HG02938 (cell line): ENCODE results near the gene TCIRG1.
A peak's percentile ranks its signal among the peaks of the same experiment; 100 is the strongest.
"Not testable (repeated sequence)": the region's sequence is repeated elsewhere in the genome, so short reads cannot be mapped to it uniquely, and the experiment has no call there.

Experiments
- ATAC-seq: cut with Tn5 transposase; IDR thresholded peaks from one replicate; pipeline ENCODE4 v1.9.1; 2021; ENCODE audit warnings: mild to moderate bottlenecking, moderate library complexity; ENCODE audit not compliant: unreplicated experiment

The TCIRG1 gene, protein sequence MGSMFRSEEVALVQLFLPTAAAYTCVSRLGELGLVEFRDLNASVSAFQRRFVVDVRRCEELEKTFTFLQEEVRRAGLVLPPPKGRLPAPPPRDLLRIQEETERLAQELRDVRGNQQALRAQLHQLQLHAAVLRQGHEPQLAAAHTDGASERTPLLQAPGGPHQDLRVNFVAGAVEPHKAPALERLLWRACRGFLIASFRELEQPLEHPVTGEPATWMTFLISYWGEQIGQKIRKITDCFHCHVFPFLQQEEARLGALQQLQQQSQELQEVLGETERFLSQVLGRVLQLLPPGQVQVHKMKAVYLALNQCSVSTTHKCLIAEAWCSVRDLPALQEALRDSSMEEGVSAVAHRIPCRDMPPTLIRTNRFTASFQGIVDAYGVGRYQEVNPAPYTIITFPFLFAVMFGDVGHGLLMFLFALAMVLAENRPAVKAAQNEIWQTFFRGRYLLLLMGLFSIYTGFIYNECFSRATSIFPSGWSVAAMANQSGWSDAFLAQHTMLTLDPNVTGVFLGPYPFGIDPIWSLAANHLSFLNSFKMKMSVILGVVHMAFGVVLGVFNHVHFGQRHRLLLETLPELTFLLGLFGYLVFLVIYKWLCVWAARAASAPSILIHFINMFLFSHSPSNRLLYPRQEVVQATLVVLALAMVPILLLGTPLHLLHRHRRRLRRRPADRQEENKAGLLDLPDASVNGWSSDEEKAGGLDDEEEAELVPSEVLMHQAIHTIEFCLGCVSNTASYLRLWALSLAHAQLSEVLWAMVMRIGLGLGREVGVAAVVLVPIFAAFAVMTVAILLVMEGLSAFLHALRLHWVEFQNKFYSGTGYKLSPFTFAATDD

DNA sequence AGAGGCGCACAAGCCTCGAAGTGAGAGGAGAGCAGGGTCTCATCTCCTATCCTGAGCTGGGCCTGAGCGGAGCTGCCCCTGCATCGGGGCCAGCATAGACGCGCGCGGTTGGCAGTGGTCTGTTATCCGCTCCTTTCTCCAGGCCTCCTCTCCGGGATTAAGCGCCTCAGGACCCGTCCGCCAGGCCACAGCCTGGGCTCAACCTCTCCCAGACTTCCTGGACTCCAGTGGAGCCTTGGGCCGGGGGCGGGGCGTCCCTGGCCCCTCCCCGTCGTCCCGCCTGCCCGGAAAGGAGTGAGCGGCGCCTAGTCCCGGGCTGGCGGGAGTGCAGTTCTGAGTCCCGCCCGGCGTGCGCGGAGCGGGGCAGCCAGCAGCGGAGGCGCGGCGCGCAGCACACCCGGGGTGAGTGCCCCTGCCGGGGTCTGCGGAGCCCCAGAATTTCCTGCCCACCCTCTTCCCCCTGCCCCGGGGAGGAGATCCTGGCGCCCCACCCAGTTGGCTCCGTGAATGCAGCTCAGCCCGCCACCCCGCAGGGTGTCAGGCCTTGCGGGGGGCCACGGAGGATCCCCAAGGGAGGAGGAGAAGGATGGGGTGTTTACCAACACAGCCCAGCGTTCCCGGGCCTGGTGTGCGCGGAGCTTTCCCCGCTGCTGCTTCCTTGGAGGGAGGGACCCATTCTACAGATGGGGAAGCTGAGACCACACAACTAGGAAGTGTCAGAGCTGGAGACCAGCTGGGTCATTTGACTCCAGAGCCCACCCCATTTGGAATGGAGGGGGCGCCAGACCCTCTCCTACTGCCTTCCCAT lies at the start of gene TCIRG1:
TCIRG1 (plus strand) TSS at position 308 of the 808 bp plus-strand sequence. CDS start 2,247 bp downstream, outside the sequence.
- ATAC-seq = no peak

DNA sequence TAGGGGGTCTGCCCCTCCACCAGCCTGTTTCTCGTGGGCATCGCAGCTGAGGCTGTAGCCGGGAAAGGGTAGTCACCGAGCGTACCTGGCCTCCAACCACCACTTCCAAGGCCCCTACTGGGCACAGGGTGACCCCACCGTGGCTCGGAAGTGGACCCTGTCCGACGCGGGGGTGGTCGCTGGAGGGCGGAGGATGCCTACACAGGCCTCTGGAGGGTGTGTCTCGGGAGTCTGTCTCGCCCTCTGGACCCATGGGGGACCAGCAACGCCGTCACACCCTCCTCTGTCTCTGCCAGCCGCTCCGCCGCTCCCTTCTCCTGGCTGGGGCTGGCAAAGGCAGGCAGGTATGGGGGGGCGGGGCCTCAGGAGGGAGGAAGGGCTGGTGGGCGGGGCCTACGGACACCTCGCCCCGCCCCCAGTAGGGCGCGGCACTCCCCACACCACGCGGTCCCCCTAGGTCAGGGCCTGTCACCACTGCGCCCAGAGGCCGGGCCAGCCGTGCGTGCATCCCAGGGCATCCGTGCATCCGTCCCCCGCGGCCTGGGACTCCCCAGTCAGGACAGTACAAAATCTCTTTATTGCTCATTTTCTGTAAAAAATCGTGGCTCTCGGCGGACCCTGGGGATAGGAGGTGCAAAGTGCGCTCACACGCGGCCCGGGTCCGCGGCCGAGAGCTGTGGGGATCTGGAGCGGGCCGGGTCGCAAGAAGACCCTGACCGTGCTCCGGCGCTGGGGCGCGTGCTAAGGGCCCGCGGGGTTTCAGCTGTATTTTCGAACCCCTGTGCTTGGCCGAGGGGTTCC lies 48.1 kb upstream of the TCIRG1 start:
- ATAC-seq = not testable (repeated sequence)

DNA sequence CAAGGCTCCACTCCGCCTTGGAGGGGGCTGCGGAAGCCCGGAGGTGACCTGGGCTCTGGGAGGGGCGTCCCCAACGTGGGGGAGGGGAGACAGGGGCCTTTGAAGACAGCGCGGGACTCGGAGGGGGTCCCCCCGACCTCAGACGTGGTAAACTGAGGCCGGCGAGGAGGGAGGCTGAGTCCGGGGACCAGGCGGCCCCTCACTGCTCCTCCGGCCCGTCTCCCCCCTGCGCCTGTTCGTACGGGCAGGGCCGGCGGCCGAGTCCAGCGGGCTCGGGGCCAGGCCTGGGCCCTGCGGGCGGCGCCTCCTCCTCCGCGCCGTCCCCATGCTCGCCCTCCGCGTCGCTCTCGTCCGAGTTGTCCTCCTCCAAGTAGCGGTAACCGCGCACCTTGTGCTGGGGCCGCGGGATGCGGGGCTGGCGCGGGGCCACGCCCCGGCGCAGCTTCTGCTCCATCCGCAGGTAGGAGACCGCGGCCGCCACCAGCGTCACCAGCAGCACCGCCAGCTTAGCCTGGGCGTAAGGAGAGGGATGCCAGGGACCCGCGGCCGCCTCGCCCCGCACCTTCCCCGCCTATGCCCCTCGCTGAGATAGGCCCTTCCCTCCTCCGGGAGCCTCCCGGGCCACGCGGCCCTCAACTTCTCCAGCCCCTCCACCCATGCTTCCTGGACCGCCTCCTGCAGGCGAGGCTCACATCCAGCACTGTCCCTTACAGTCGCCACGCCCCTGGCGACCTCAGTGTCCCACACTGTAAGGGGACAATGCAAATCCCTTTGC lies 47.3 kb upstream of the TCIRG1 start:
- not testable (repeated sequence) for ATAC-seq

DNA sequence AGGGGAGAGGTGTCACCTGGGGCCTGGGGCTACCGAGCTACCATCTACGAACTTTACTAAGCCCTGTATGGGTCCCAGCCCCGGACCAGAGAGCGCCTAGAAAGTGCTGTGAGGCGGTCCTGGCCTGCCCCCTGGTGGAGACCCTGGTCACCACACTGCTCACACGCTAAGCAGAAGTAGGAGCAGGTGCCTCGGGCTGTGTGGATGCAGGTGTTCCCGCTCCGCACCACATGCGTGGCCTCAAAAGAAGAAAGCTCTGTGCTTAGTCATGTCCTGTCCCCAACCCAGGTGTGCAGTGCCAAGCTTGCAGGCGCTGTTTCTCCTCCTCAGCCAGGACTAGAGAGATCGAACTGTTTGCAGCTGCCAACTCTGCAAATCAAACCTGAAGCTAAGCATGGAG lies 45.0 kb upstream of the TCIRG1 start:
- not testable (repeated sequence) for ATAC-seq

DNA sequence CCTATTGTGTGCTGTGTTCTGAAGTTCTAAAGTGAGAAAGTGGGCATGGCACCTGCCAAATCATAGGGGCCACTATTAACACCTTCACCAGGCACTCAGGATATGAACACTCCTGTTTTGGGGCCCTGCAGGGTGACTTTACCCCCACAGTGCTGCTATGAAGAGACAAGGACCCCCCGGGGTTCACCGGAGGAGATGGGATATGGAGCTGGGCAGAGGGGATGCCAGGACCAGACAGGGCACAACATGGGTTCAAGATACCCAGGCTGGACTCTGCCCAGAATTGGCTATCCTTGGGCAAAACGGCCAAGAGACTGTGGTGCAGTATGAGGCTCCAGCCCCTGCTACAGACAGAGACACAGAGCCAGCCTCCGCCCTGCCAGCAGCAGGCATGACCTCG lies 44.4 kb upstream of the TCIRG1 start:
- not testable (repeated sequence) for ATAC-seq

DNA sequence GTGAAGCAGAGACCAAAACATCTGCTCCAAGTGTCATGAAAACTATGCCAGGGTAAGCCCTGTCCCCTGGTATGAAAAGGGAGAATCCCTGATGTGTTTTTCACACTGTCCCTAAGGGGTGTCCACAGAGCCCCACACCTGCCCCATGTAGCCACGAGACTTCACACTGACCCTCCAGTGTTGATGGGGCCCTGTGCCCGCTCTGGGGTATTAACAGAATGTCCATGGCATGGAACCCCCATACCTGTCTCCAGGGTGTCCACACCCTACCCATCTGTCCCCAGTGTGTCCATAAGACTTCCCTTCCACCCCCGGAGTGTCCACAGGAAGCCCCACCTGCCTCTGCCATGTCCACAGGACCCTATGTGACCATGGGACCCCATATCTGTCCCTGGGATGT lies 43.7 kb upstream of the TCIRG1 start:
- ATAC-seq = not testable (repeated sequence)

DNA sequence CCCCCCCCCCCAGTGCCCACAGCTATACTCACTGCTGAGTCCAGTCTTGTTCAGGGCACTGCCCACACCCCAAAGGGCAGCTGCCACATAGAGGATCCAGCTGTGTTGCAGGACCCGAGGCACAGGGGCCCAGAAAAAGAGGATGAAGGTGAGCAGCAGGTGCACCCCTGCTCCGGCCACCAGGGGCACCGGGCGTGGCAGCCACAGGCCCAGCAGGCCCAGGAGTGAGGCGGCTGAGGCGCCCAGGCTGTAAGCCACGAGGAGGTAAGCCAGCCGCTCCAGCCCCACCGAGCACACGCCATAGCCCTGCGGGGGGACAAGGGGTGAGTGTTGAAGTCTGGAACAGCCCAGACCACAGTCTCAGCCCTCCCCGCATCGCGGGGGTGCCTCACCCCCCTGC lies 43.2 kb upstream of the TCIRG1 start:
- not testable (repeated sequence) for ATAC-seq

DNA sequence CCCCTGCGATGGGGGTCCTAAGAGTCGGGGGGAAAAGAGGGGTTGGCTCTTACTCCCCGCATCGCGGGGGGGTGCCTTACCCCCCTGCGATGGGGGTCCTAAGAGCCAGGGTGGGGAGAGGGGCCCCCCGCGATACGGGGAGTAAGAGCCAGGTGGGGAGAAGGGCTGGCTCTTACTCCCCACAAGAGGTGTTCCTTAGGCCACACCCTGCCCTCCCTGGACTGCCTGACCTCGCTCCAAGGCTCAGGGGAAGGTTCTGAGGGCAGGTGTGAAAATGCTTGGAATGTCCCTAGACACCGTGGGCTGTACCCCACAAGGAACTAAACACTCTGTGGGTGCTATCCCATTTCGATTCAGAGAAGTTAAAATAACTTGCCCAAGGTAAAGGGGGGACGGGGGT lies 42.8 kb upstream of the TCIRG1 start:
- ATAC-seq = no peak

DNA sequence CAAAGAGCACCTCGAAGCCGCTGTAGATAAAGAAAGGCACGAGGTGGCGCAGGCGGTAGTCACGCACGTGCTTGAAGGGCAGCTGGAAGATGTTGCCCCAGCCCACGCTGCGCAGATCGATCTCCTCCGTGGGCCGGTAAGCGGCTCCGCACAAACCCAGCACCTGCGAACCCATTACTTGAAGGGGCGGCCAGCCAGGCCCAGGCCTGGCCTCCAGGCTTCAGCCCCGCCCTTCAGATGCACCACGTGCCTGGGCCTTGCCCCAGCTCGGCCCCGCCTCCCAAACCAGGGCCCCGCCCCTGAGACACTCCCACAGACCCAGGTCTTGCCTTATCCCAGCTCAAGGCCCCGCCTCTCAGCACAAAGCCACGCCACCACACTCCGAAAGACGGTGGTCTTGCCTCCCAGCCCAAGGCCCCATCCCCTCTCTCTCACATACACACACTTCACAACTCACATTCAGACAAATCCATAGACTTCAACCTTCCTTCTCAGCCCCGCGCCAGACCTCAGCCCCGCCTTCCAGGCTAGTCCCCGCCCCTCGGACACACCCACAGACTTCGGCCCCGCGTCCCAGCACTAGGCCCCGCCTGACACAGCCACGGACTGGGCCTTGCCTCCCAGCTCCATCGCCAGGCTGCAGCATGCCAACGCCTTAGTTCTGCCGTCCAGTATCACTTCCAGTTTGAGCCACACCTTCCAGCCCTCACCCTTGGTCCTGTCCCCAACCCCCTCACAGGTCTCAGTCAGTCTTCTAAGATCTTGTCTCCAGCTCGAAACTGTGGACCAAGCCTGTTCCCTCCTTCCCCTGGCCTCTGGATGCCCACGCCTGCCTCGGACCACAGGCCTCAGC lies 42.0 kb upstream of the TCIRG1 start:
- ATAC-seq = no peak

DNA sequence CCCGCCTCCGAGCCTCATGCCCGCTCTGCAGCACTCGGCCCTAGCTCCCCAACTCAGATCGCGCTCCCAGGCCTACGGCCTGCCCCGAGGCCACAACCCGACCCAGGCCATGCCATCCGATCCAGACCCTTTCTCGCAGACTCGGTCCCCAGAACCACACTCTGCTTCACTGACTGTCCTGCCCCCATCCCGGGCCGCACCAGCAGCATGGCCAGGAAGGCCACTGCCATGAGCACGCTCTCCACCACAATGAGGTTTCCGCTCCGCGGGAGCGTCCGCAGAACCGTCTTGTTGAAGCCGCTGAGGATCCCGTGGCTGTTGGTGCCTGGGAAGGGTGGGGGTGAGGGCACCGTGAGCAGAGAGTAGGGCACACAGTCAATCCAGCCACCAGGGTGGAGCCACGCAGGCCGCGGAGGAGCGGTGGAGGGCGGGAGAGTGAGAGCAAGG lies 41.3 kb upstream of the TCIRG1 start:
- ATAC-seq = no peak

DNA sequence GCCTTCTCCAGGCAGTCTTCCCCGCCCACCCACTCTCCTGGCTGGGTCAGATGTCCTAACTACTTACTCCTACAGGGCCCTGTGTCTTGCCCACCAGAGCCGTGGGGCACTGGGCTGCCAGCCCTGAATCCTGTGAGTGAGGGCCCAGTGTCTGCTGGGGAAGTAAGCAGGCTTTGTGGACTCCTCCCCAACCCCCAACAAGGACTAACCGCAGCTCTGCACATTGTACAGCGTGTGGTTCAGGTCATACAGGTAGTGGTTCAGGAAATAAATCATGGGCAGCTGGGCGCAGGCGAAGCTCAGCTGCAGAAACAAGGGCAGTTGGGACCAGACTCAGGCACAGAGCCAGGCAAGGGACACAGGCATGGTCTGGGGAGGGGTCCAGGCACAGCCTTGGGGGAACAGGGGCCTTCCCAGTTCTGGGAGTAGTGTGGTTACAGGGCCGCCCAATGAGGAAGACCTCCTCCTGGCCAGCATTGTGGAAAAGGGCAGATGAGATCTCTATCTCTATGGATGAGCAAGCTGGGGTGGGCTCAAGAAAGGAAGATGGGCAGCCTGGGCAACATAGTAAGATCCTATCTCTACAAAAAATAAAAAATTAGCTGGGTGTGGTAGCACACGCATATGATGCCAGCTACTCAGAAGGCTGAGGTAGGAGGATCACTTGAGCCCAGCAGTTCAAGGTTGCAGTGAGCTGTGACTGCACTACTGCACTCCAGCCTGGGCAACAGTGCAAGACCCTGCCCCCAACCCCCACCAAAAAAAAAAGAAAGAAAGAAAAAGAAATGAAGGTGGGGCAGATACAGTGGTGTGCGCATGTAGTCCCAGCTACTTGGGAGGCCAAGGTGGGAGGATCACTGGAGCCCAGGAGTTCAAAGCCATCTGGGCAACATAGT lies 40.4 kb upstream of the TCIRG1 start:
- no peak for ATAC-seq

DNA sequence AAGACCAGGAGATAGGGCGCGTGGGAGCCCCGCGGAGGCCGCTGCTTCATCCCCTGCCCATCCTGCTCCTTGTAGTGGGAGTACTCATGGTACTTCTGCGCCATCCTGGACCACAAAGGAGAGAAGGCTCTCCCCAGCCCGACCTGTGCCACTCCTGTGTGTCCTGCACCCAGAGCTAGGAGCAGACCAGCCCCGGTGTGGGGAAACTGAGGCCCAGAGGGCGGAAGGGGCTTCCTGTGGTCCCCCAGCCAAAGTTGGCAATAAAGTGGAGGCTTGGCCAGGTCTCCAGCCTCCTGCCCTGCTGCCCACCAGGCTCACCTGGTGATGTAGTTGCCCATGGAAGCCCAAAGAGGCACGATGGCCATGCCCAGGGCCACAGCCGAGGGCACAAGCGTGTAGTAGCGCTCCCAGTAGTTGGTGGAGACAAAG lies 39.6 kb upstream of the TCIRG1 start:
- no peak for ATAC-seq

DNA sequence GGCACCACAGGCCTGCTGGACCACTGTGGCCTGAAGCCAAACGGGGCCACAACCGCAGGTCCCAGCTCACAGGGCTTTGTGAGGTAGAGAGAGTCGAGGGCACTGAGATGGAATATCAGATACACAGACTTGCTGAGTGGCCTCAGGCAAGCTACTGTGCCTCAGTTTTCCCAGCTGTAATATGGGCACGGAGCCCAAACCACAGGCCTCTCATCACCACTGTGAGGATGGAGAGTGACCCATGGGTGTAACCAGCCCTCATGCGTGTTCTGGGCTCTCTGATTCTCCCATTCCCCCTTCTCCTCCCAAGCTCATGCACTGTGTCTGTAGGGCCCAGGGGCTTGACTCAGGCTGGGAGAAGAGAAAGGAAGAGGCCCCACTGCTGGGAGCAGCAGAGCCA lies 39.1 kb upstream of the TCIRG1 start:
- no peak for ATAC-seq

DNA sequence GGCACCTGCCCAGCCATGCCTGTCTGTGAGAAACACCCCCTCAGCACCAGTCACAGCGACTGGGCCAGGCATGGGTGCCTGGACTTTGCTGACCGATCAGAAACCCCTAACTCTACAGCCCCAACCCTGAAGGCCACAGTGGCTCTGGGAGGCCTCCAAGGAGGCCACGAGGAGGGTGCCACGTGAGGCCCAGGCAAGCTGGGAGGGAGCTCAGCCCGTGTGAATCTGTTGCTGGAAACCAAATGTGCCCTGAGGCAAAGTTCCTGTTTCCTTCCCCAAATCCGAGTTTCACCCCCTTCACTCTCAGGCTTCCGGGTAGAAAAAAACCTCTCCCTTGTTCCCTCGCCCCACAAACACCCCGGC lies 36.3 kb upstream of the TCIRG1 start:
- peak; percentile 11 for ATAC-seq

DNA sequence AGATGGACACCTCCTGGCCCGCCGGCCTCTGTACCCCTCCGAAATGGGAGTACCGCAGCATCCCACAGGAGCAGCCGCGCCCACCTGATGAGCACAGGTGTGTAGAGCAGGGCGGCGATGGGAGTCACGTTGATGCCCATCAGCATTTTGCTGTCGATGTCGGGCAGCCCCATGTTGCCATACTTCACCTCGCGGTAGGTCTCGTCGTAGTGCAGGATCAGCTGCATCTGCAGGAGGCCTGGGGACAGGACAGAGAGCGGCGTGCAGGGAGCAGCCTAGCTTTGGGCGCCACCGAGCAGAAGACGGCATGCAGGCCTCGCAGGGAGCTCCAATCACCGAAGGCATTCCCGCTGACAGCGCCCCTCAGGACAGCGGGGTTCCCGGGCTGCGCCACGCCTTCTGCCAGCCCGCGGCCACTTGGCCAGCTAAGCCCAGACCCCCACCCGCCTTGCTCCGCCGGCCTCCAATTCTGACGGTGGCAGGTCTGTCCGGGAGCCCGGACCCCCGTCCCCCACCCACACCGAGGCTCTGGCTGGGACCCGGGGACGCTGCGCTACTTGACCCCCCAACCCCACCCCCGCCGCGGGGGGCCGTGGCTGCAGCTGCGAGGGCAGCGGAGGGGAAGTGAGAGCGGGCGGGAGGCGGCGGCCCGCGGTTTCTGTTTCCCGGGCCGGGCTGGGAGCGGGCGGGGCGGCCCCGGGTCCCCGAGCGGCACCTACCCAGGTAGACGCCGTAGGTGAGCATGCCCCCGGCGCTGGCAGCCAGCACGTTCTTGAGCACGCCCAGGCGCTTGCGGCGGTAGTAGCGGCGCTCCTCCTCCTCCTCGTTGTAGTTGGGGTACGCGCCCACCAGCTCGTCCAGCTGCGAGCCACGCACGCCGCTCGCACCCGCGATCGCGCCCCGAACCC lies 35.6 kb upstream of the TCIRG1 start:
- peak; percentile 24 for ATAC-seq

DNA sequence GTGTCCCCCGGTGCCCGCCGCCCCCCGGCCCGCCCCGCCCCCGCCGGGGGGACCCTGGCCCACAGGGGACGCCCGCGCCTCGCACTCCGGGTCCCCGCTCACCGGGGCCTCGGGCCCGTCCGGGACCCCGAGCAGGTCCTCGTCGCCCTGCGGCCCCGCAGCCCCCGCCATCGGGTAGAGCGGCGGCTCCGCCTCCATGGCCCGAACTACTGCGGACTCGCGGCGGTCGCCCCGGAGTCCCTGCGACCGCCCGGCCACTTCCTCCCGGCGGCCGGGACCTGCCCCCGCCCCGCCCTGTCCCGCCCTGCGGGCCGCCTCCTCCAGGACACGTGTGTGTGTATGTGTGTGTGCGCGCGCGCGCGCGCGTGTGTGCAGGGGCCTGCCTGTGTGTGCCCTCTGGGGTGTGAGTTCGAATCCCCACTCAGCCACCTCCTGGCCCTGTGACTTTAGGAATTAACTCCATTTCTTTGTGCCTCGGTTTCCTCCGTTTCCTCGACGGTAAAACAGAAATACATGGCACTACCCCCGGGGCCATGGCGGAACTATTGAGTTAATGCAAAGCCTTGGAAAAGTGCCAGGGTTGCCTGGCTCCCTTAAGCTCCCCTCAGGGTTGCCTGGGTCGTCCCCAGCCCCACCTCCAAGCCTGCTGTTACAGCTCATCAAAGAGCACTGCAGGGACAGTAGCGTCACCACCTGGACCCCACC lies 34.8 kb upstream of the TCIRG1 start, which contains the start of gene UNC93B1:
UNC93B1 (minus strand) TSS at position 252 of the 705 bp plus-strand sequence; CDS start at position 198, 54 bp downstream.
- ATAC-seq = peak; percentile 42
